ENCODE data around the gene GBE1.
A peak's percentile ranks its signal among the peaks of the same experiment; 100 is the strongest.
"Not testable (repeated sequence)": the region's sequence is repeated elsewhere in the genome, so short reads cannot be mapped to it uniquely, and the experiment has no call there.

The GBE1 gene

DNA sequence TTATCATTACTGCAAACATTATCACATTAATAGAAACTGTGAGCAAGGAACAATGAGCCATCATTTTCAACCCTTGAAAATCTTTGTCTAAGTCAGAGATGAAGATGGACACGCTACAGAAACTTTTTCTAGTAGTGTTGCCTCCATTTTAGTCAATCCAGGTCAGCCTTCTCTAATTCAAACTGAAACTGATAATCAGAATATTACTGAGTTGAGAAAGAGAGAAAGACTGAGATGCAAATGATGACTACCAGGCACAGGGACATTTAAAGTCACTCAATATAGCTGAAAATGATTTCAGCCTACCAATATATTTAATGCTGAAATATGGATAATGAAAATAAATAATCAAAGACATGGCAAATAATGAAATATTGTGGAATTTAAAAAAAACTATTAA, 261.4 kb downstream of the GBE1 start:
- DNase-seq (ENCODE audit: extremely low read depth, insufficient read length): no peak
- Histone ChIP-seq H3K27me3 (replicated peaks; ENCODE audit: control insufficient read depth, insufficient read depth, low read length) (no peaks in the 10 kb centered on the region), H3K36me3 (ENCODE audit: control insufficient read depth, insufficient read depth, low read length) (no peaks in the 10 kb centered on the region; the same call in 1 of the 2 replicates), H3K4me3 (replicated peaks; ENCODE audit: low read depth, low read length) (no peak overlapping the region)
- TF ChIP-seq CTCF (IDR thresholded peaks at IDR 0.05; ENCODE audit: insufficient read depth, low read length, poor library complexity, severe bottlenecking): no peak

DNA sequence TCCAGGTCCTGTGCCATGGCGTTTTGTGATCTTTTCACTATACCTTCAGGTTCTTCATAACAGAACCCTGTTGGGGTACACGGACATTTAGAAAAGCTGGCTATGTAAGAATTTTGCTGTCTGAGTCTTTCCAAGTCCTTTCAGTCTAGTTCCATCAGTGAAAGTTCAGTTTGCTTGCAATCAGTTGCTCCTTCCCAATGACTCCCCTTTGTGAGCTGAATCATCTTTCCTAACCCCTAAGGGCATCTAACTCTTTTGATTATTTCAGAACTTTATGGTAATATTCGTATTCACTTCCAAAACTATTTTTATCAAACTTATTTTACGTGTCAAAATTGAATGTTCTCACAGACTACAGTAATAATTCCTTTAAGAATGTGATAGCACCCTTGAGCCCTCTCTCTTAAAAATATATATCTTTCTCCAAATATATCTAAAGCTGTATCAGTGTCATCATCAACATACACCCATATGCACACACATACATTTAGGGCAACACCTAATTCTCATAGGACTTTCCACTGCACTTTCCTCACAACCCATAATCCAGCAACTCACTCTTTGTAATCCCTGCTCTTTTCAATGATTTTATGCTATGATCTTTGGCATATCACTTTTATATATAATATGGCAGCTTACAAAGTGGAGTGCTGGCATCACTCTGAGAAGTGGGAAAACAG, 263.7 kb downstream of the GBE1 start:
- Histone ChIP-seq H3K4me3 (replicated peaks; ENCODE audit: low read depth, low read length) (no peak overlapping the region), H3K27me3 (replicated peaks; ENCODE audit: control insufficient read depth, insufficient read depth, low read length) (no peaks in the 10 kb centered on the region), H3K36me3 (ENCODE audit: control insufficient read depth, insufficient read depth, low read length) (no peaks in the 10 kb centered on the region; the same call in 1 of the 2 replicates)
- no peak for DNase-seq (ENCODE audit: extremely low read depth, insufficient read length)
- TF ChIP-seq CTCF (IDR thresholded peaks at IDR 0.05; ENCODE audit: insufficient read depth, low read length, poor library complexity, severe bottlenecking): no peak

GRCh38 chr3:81496407-81497104, 264.9 kb downstream of the GBE1 start:
- TF ChIP-seq CTCF (IDR thresholded peaks at IDR 0.05; ENCODE audit: insufficient read depth, low read length, poor library complexity, severe bottlenecking): no peak
- H3K36me3 ChIP-seq (ENCODE audit: control insufficient read depth, insufficient read depth, low read length): no peaks in the 10 kb centered on the region; the same call in 1 of the 2 replicates
- H3K27me3 ChIP-seq (replicated peaks; ENCODE audit: control insufficient read depth, insufficient read depth, low read length): no peaks in the 10 kb centered on the region
- H3K4me3 ChIP-seq (replicated peaks; ENCODE audit: low read depth, low read length): no peak overlapping the region
- DNase-seq (ENCODE audit: extremely low read depth, insufficient read length): no peak

DNA sequence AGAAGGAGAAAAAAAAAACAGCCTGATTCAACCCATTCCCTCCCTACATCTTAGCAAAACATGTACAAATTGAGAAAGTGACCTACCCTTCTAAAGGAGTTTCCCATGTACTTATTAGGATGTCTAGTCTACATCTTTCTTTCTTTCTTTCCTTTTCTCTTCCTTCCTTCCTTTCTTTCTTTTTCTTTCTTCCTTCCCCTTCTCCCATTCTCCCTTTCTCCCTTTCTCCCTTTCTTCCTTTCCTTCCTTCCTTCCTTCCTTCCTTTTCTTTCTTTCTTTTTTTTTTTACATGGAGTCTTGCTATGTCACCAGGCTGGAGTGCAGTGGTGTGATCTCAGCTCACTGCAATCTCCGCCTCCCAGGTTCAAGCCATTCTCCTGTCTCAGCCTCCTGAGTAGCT, 269.0 kb downstream of the GBE1 start:
- DNase-seq (ENCODE audit: extremely low read depth, insufficient read length); H3K4me3 ChIP-seq (replicated peaks; ENCODE audit: low read depth, low read length); H3K36me3 ChIP-seq (ENCODE audit: control insufficient read depth, insufficient read depth, low read length); H3K27me3 ChIP-seq (replicated peaks; ENCODE audit: control insufficient read depth, insufficient read depth, low read length): not testable (repeated sequence)

- Histone ChIP-seq H3K27me3 (replicated peaks; ENCODE audit: control insufficient read depth, insufficient read depth, low read length) (no peaks in the 10 kb centered on the region), H3K36me3 (ENCODE audit: control insufficient read depth, insufficient read depth, low read length) (no peaks in the 10 kb centered on the region; the same call in 1 of the 2 replicates), H3K4me3 (replicated peaks; ENCODE audit: low read depth, low read length) (no peak overlapping the region)
- no peak for TF ChIP-seq CTCF (IDR thresholded peaks at IDR 0.05; ENCODE audit: insufficient read depth, low read length, poor library complexity, severe bottlenecking)
- DNase-seq (ENCODE audit: extremely low read depth, insufficient read length): no peak
These were observed 269.4 kb downstream of the GBE1 start for GRCh38 chr3:81492040-81492439.

GRCh38 chr3:81490541-81491288, 270.7 kb downstream of the GBE1 start:
- DNase-seq (ENCODE audit: extremely low read depth, insufficient read length): peak; percentile 9
- Histone ChIP-seq H3K36me3 (ENCODE audit: control insufficient read depth, insufficient read depth, low read length) (no peaks in the 10 kb centered on the region; the same call in 1 of the 2 replicates), H3K27me3 (replicated peaks; ENCODE audit: control insufficient read depth, insufficient read depth, low read length) (no peaks in the 10 kb centered on the region), H3K4me3 (replicated peaks; ENCODE audit: low read depth, low read length) (no peak overlapping the region)
- peak; percentile 69 for TF ChIP-seq CTCF (IDR thresholded peaks at IDR 0.05; ENCODE audit: insufficient read depth, low read length, poor library complexity, severe bottlenecking)

Data from GM06990 (cell line).